SK-N-SH (cell line): Measurements from ENCODE around the gene BAIAP2L2. TPM values are rescaled to one million over a fixed set of nuclear protein-coding genes. Genes with fewer than 3 reads are reported as not detected.

Experiments
- CTCF ChIA-PET: fragments of 300-600, 350-600 bp; formaldehyde crosslinking; extraction: SDS; loops from one replicate; lab custom pipeline; 2021; lab: Yijun Ruan, JAX
- POLR2A ChIA-PET: fragments of 350-600 bp; sonication (Branson Sonifier 250); formaldehyde crosslinking; extraction: SDS; loops from one replicate; lab custom pipeline; 2020; ENCODE audit warnings: antibody characterized with exemption, inconsistent platforms; lab: Yijun Ruan, JAX
- DNase-seq: peaks from one replicate; pipeline ENCODE4 v3.0.0; 2012
- H2AFZ ChIP-seq: fragments of 200-600 bp; sonication (generic); 2 replicates; pipeline ENCODE4 v1.8.1; 2016; ENCODE audit warnings: antibody characterized with exemption, mild to moderate bottlenecking, low read depth
- H3F3A ChIP-seq: fragments of 200-600 bp; sonication (generic); replicated peaks from 2 replicates; pipeline ENCODE3; 2016; ENCODE audit warnings: antibody characterized with exemption, mild to moderate bottlenecking; ENCODE audit not compliant: insufficient read depth
- H3K27ac ChIP-seq, 2 experiments: fragments of 200-500 bp in 1 of 2; fragments of 200-600 bp in 1 of 2; sonication (Bioruptor generic) in 1 of 2; sonication (generic), shearing (Covaris generic) in 1 of 2; 2 replicates each; pipeline versions ENCODE4 v1.5.1 to v1.6.1; 2014 to 2016; ENCODE audit warnings: low read depth in 2 of 2, inconsistent platforms in 1 of 2, low read length in 1 of 2, mild to moderate bottlenecking in 1 of 2, mixed read lengths in 1 of 2
- H3K27me3 ChIP-seq: fragments of 200-600 bp; sonication (generic), shearing (Covaris generic); 2 replicates; pipeline ENCODE4 v1.6.1; 2016; ENCODE audit warnings: mixed run types; ENCODE audit not compliant: insufficient read depth
- H3K36me3 ChIP-seq, 2 experiments: fragments of 200-500 bp in 1 of 2; fragments of 200-600 bp in 1 of 2; sonication (Bioruptor generic) in 1 of 2; sonication (generic) in 1 of 2; replicated peaks in 1 of 2; 2 replicates each; pipeline versions ENCODE3 to v1.5.1; 2014 to 2016; ENCODE audit warnings: low read length in 1 of 2, mild to moderate bottlenecking in 1 of 2; ENCODE audit not compliant: insufficient read depth in 2 of 2, control insufficient read depth in 1 of 2
- H3K4me1 ChIP-seq, 2 experiments: fragments of 200-500 bp in 1 of 2; fragments of 200-600 bp in 1 of 2; sonication (Bioruptor generic) in 1 of 2; sonication (generic), shearing (Covaris generic) in 1 of 2; 2 replicates each; pipeline versions ENCODE4 v1.5.1 to v1.6.1; 2014 to 2016; ENCODE audit warnings: low read depth in 1 of 2, low read length in 1 of 2, mixed run types in 1 of 2; ENCODE audit not compliant: insufficient read depth in 2 of 2, control insufficient read depth in 1 of 2
- H3K4me2 ChIP-seq: fragments of 200-600 bp; sonication (generic), shearing (Covaris generic); 2 replicates; pipeline ENCODE4 v1.6.1; 2017; ENCODE audit warnings: mixed run types
- H3K4me3 ChIP-seq, 2 experiments: fragments of 200-500 bp in 1 of 2; fragments of 200-600 bp in 1 of 2; sonication (Bioruptor generic) in 1 of 2; sonication (generic), shearing (Covaris generic) in 1 of 2; 2 replicates each; pipeline versions ENCODE4 v1.5.1 to v1.8.1; 2014 to 2016; ENCODE audit warnings: low read depth in 2 of 2, inconsistent platforms in 1 of 2, low read length in 1 of 2, mild to moderate bottlenecking in 1 of 2, mixed read lengths in 1 of 2, moderate library complexity in 1 of 2
- H3K79me2 ChIP-seq: fragments of 200-600 bp; sonication (generic); 2 replicates; pipeline ENCODE4 v1.8.1; 2017; ENCODE audit warnings: mild to moderate bottlenecking; ENCODE audit not compliant: insufficient read depth
- H3K9ac ChIP-seq: fragments of 200-600 bp; sonication (generic); 2 replicates; pipeline ENCODE4 v1.6.1; 2017; ENCODE audit warnings: mixed run types
- H3K9me2 ChIP-seq: fragments of 200-600 bp; sonication (generic); 2 replicates; pipeline ENCODE4 v1.6.1; 2017; ENCODE audit warnings: mixed run types
- H3K9me3 ChIP-seq: fragments of 200-600 bp; sonication (generic); 2 replicates; pipeline ENCODE4 v1.6.1; 2017; ENCODE audit warnings: mixed run types, mild to moderate bottlenecking, moderate library complexity
- H4K20me1 ChIP-seq: fragments of 200-600 bp; sonication (generic); 2 replicates; pipeline ENCODE4 v1.6.1; 2017; ENCODE audit warnings: mild to moderate bottlenecking, mixed run types; ENCODE audit not compliant: insufficient read depth
- CHD2 ChIP-seq: fragments of 150-350 bp; IDR thresholded peaks from 2 replicates; pipeline ENCODE4 v1.6.1; 2018; ENCODE audit warnings: low read length; ENCODE audit not compliant: partially characterized antibody
- ELF1 ChIP-seq: IDR thresholded peaks from 2 replicates; pipeline ENCODE4 v1.4.0; 2012
- EP300 ChIP-seq, 2 experiments: IDR thresholded peaks; 2 replicates each; pipeline versions ENCODE4 v1.4.0 to v1.6.1; 2012; ENCODE audit warnings: borderline replicate concordance in 1 of 2, low read depth in 1 of 2, low read length in 1 of 2
- EZH2phosphoT487 ChIP-seq: fragments of 200-600 bp; sonication (generic); IDR thresholded peaks from 2 replicates; pipeline ENCODE4 v1.6.1; 2017; ENCODE audit warnings: low read depth, mixed run types, mild to moderate bottlenecking, antibody characterized with exemption, moderate library complexity, borderline replicate concordance
- FOSL2 ChIP-seq: IDR thresholded peaks from 2 replicates; pipeline ENCODE4 v1.4.0; 2012; ENCODE audit warnings: low read depth, mild to moderate bottlenecking, moderate library complexity, borderline replicate concordance
- FOXJ3 ChIP-seq: sonication (generic); formaldehyde crosslinking; IDR thresholded peaks from 2 replicates; pipeline ENCODE4 v1.5.1; 2020; ENCODE audit warnings: mild to moderate bottlenecking, missing genetic modification reagents
- JUND ChIP-seq: IDR thresholded peaks from 2 replicates; pipeline ENCODE4 v1.4.0; 2012
- MEF2A ChIP-seq: IDR thresholded peaks from 2 replicates; pipeline ENCODE4 v1.4.0; 2012; ENCODE audit warnings: low read depth, borderline replicate concordance
- NFIC ChIP-seq: IDR thresholded peaks from 2 replicates; pipeline ENCODE4 v1.4.0; 2012; ENCODE audit warnings: borderline replicate concordance
- NRF1 ChIP-seq: IDR thresholded peaks from 2 replicates; pipeline ENCODE4 v1.6.1; 2012; ENCODE audit warnings: low read depth, mild to moderate bottlenecking, low read length
- POLR2AphosphoS5 ChIP-seq: IDR thresholded peaks from 2 replicates; pipeline ENCODE4 v1.6.1; 2012; ENCODE audit warnings: low read depth, low read length
- RXRA ChIP-seq: IDR thresholded peaks from 2 replicates; pipeline ENCODE4 v1.4.0; 2012; ENCODE audit warnings: low read depth, mild to moderate bottlenecking, borderline replicate concordance
- SMC3 ChIP-seq: IDR thresholded peaks from 2 replicates; pipeline ENCODE4 v1.6.1; 2012; ENCODE audit warnings: low read depth, low read length, improper control_type of control experiment
- TCF12 ChIP-seq: IDR thresholded peaks from 2 replicates; pipeline ENCODE4 v1.4.0; 2012
- ZBTB33 ChIP-seq: IDR thresholded peaks from 2 replicates; pipeline ENCODE4 v1.4.0; 2012; ENCODE audit warnings: low read depth, borderline replicate concordance
- WGBS: methylation state at CpG from one replicate; pipeline ENCODE4 v1.1.6; 2017; ENCODE audit warnings: low lambda C conversion rate; 5-methylcytosine and 5-hydroxymethylcytosine counted together
- polyA plus RNA-seq, 3 experiments: library from polyadenylated mRNA; depleted of rRNA; stranded (reverse); fragments of >200 nt; gene quantifications; 2 replicates each; pipeline ENCODE4 v1.2.3, GENCODE V29; 2012
- TF ChIP-seq, protein P1 (sequence below): IDR thresholded peaks from 2 replicates; pipeline ENCODE4 v1.4.0; 2012; ENCODE audit warnings: low read depth
- TF ChIP-seq, protein P2 (sequence below): IDR thresholded peaks from 2 replicates; pipeline ENCODE4; 2012

The BAIAP2L2 gene
- polyA plus RNA-seq, 1 of the 3 experiments (the other 2 are of a cell fraction), result 0.16 TPM

DNA sequence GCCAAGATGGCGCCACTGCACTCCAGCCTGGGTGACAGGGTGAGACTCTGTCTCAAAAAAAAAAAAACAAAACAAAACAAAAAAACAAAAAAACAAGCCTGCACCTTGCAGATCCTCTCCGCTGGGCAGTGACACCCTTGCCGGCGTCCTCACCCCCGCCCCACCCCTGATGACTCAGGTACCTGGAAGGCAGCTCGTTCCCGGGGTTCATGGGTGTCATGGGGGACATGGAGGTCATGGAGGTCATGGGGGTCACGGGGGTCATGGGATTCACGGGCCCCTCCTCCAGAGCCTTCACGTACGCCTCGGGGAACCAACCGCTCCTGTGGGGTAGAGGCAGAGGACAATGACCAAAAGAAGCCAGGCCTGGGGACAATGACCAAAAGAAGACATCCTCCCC is 23.5 kb downstream of the BAIAP2L2 start:
- H3K36me3 ChIP-seq, result no peaks in the 10 kb centered on the region
- H2AFZ ChIP-seq, result no peak overlapping the region
- no peaks in the 10 kb centered on the region for H3K9me3 ChIP-seq
- H3K4me1 ChIP-seq, result no peaks in the 10 kb centered on the region
- H3K9me2 ChIP-seq, result no peaks in the 10 kb centered on the region
- no peaks in the 10 kb centered on the region for H3K27me3 ChIP-seq
- no peaks in the 10 kb centered on the region for H3F3A ChIP-seq
- no peak overlapping the region for H3K4me3 ChIP-seq
- H4K20me1 ChIP-seq, result no peaks in the 10 kb centered on the region
- TF ChIP-seq, protein P1, sequence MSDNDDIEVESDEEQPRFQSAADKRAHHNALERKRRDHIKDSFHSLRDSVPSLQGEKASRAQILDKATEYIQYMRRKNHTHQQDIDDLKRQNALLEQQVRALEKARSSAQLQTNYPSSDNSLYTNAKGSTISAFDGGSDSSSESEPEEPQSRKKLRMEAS, result no peak
- no peak for TF ChIP-seq FOSL2
- TF ChIP-seq EZH2phosphoT487, result no peak
- TF ChIP-seq EP300 (IDR thresholded peaks at IDR 0.05; ENCODE audit: borderline replicate concordance in 1 of 2, low read depth in 1 of 2, low read length in 1 of 2), result no peak
- no peak for TF ChIP-seq NFIC
- no peak for TF ChIP-seq MEF2A
- no peak for TF ChIP-seq FOXJ3 (CRISPR knock-in tag)
- no peak for TF ChIP-seq SMC3
- no peak for TF ChIP-seq NRF1
- TF ChIP-seq, all 33 proteins: peak for 0
- Histone ChIP-seq H3K79me2 (no peaks in the 10 kb centered on the region), H3K4me2 (no peak overlapping the region), H3K27ac (no peak overlapping the region), H3K9ac (no peak overlapping the region)
- WGBS, result 86% methylated on average over 4 of the region's 13 CpGs
- ChIA-PET POLR2A (no interaction called here), CTCF (no interaction called here)
- DNase-seq, result no peak

DNA sequence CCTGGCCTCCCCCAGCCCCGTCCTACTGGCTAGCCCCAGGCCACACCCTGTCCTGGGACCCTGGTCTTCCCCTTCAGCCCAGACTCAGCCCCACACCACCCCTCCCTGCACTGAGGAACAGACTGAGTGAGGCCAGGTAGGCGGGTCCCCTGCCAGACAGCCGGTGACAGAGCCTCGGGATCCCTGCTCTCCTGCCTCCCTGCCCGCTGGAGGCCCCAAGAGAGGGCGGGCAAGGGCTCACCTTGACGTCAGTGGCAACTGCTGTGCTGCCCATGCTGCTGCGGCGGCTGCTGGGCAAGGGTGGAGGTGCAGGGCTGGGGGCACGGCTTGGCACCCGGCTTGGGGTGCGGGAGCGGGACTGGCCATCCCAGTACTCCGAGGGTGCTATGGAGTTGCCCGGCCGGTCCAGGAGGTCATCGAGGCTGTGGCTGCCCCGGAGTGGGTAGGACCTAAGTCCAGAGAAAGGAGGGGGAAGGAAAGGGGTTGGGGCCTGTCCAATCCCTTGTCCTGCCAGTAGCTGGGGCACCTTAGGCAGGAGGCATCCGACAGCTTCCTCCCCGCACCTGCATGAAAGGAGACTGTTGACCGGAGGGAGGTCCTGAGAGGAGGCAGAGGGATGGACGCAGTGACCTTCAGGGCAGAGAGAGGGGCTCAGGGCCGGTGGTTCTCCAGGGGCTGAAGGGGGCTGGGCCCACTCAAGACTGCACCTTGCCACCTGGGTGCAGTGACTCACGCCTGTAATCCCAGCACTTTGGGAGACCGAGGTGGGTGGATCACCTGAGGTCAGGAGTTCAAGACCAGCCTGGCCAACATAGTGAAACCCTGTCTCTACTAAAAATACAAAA is 24.3 kb downstream of the BAIAP2L2 start:
- Histone ChIP-seq H3K79me2 (no peaks in the 10 kb centered on the region), H3K36me3 (no peaks in the 10 kb centered on the region), H3K9me2 (no peaks in the 10 kb centered on the region), H3F3A (no peaks in the 10 kb centered on the region), H3K27me3 (no peaks in the 10 kb centered on the region), H3K27ac (no peak overlapping the region), H3K9me3 (no peaks in the 10 kb centered on the region), H2AFZ (no peak overlapping the region), H3K4me3 (no peak overlapping the region), H3K9ac (no peak overlapping the region), H3K4me2 (no peak overlapping the region), H3K4me1 (peaks cover 0 to 2% of the 10 kb centered on the region in 2 experiments; a peak in 1 of 4 replicates), H4K20me1 (no peaks in the 10 kb centered on the region)
- no peak for DNase-seq
- CTCF ChIA-PET, result no interaction called here
- POLR2A ChIA-PET, result no interaction called here
- WGBS, result 96% methylated on average over 4 of the region's 25 CpGs
- TF ChIP-seq EZH2phosphoT487 (no peak), ELF1 (no peak), ZBTB33 (no peak), NFIC (no peak), POLR2AphosphoS5 (no peak), RXRA (no peak), JUND (no peak), TCF12 (no peak), CHD2 (no peak), NRF1 (no peak)
- TF ChIP-seq, protein P2, sequence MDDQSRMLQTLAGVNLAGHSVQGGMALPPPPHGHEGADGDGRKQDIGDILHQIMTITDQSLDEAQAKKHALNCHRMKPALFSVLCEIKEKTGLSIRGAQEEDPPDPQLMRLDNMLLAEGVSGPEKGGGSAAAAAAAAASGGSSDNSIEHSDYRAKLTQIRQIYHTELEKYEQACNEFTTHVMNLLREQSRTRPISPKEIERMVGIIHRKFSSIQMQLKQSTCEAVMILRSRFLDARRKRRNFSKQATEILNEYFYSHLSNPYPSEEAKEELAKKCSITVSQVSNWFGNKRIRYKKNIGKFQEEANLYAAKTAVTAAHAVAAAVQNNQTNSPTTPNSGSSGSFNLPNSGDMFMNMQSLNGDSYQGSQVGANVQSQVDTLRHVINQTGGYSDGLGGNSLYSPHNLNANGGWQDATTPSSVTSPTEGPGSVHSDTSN, result no peak
